Measurements from ENCODE around the gene TFRC.
"Not testable (repeated sequence)": the region's sequence is repeated elsewhere in the genome, so short reads cannot be mapped to it uniquely, and the experiment has no call there.

The TFRC gene

GRCh38 chr3:196016059-196016458 lies 65.8 kb downstream of the TFRC start:
- no peaks in the 10 kb centered on the region for H3K9me3 ChIP-seq (ENCODE audit: insufficient read depth, low read depth, low read length)
- H3K4me1 ChIP-seq (ENCODE audit: insufficient read depth, low read length), result no peaks in the 10 kb centered on the region
- H3K27ac ChIP-seq (ENCODE audit: low read depth, low read length), result no peak overlapping the region
- 100% methylated on average over 1 of the region's 1 CpG for WGBS
- H3K27me3 ChIP-seq (ENCODE audit: insufficient read depth, low read length), result no peaks in the 10 kb centered on the region
- no peak overlapping the region for H3K4me3 ChIP-seq (ENCODE audit: low read length)
- no peaks in the 10 kb centered on the region for H3K36me3 ChIP-seq (ENCODE audit: insufficient read depth, low read length)
- no peak overlapping the region for H3K9ac ChIP-seq (ENCODE audit: low read depth, low read length)

- H3K4me1 ChIP-seq (ENCODE audit: insufficient read depth, low read length), result no peaks in the 10 kb centered on the region
- H3K9ac ChIP-seq (ENCODE audit: low read depth, low read length), result no peak overlapping the region
- H3K4me3 ChIP-seq (ENCODE audit: low read length), result no peak overlapping the region
- 90% methylated on average over 14 of the region's 15 CpGs for WGBS
- H3K9me3 ChIP-seq (ENCODE audit: insufficient read depth, low read depth, low read length), result no peaks in the 10 kb centered on the region
- H3K27me3 ChIP-seq (ENCODE audit: insufficient read depth, low read length), result no peaks in the 10 kb centered on the region
- H3K36me3 ChIP-seq (ENCODE audit: insufficient read depth, low read length), result no peaks in the 10 kb centered on the region
- no peak overlapping the region for H3K27ac ChIP-seq (ENCODE audit: low read depth, low read length)
Observed at GRCh38 chr3:196013587-196014487, 68.1 kb downstream of the TFRC start.

- Histone ChIP-seq H3K9me3 (ENCODE audit: insufficient read depth, low read depth, low read length) (no peaks in the 10 kb centered on the region), H3K4me3 (ENCODE audit: low read length) (no peak overlapping the region), H3K27me3 (ENCODE audit: insufficient read depth, low read length) (no peaks in the 10 kb centered on the region), H3K27ac (ENCODE audit: low read depth, low read length) (no peak overlapping the region), H3K4me1 (ENCODE audit: insufficient read depth, low read length) (no peaks in the 10 kb centered on the region), H3K36me3 (ENCODE audit: insufficient read depth, low read length) (no peaks in the 10 kb centered on the region), H3K9ac (ENCODE audit: low read depth, low read length) (no peak overlapping the region)
- 94% methylated on average over 15 of the region's 15 CpGs for WGBS
Observed at GRCh38 chr3:196012941-196013476, 68.9 kb downstream of the TFRC start.

GRCh38 chr3:196012481-196012880 lies 69.4 kb downstream of the TFRC start:
- H3K36me3 ChIP-seq (ENCODE audit: insufficient read depth, low read length), result no peaks in the 10 kb centered on the region
- H3K4me1 ChIP-seq (ENCODE audit: insufficient read depth, low read length), result no peaks in the 10 kb centered on the region
- H3K27me3 ChIP-seq (ENCODE audit: insufficient read depth, low read length), result no peaks in the 10 kb centered on the region
- no peaks in the 10 kb centered on the region for H3K9me3 ChIP-seq (ENCODE audit: insufficient read depth, low read depth, low read length)
- no peak overlapping the region for H3K27ac ChIP-seq (ENCODE audit: low read depth, low read length)
- H3K9ac ChIP-seq (ENCODE audit: low read depth, low read length), result no peak overlapping the region
- WGBS, result 55% methylated on average over 2 of the region's 4 CpGs
- no peak overlapping the region for H3K4me3 ChIP-seq (ENCODE audit: low read length)

- Histone ChIP-seq H3K27ac (ENCODE audit: low read depth, low read length) (no peak overlapping the region), H3K36me3 (ENCODE audit: insufficient read depth, low read length) (no peaks in the 10 kb centered on the region), H3K9me3 (ENCODE audit: insufficient read depth, low read depth, low read length) (no peaks in the 10 kb centered on the region), H3K27me3 (ENCODE audit: insufficient read depth, low read length) (no peaks in the 10 kb centered on the region), H3K4me1 (ENCODE audit: insufficient read depth, low read length) (no peaks in the 10 kb centered on the region), H3K9ac (ENCODE audit: low read depth, low read length) (no peak overlapping the region), H3K4me3 (ENCODE audit: low read length) (no peak overlapping the region)
- 82% methylated on average over 5 of the region's 5 CpGs for WGBS
Observed at GRCh38 chr3:196009456-196009855, 72.4 kb downstream of the TFRC start.

- H3K36me3 ChIP-seq (ENCODE audit: insufficient read depth, low read length), result no peaks in the 10 kb centered on the region
- no peak overlapping the region for H3K4me3 ChIP-seq (ENCODE audit: low read length)
- H3K4me1 ChIP-seq (ENCODE audit: insufficient read depth, low read length), result no peaks in the 10 kb centered on the region
- WGBS, result 89% methylated on average over 9 of the region's 9 CpGs
- H3K27ac ChIP-seq (ENCODE audit: low read depth, low read length), result no peak overlapping the region
- no peaks in the 10 kb centered on the region for H3K9me3 ChIP-seq (ENCODE audit: insufficient read depth, low read depth, low read length)
- H3K27me3 ChIP-seq (ENCODE audit: insufficient read depth, low read length), result no peaks in the 10 kb centered on the region
- no peak overlapping the region for H3K9ac ChIP-seq (ENCODE audit: low read depth, low read length)
Observed at GRCh38 chr3:196008929-196009328, 73.0 kb downstream of the TFRC start.

GRCh38 chr3:196008387-196008786 lies 73.5 kb downstream of the TFRC start:
- Histone ChIP-seq H3K27ac (ENCODE audit: low read depth, low read length) (no peak overlapping the region), H3K9ac (ENCODE audit: low read depth, low read length) (no peak overlapping the region), H3K27me3 (ENCODE audit: insufficient read depth, low read length) (no peaks in the 10 kb centered on the region), H3K36me3 (ENCODE audit: insufficient read depth, low read length) (no peaks in the 10 kb centered on the region), H3K9me3 (ENCODE audit: insufficient read depth, low read depth, low read length) (no peaks in the 10 kb centered on the region; the same call in 1 of the 2 replicates), H3K4me1 (ENCODE audit: insufficient read depth, low read length) (no peaks in the 10 kb centered on the region), H3K4me3 (ENCODE audit: low read length) (no peak overlapping the region)
- WGBS, result 91% methylated on average over 16 of the region's 18 CpGs

- WGBS, result 95% methylated on average over 11 of the region's 11 CpGs
Observed at GRCh38 chr3:196007744-196008335, 74.0 kb downstream of the TFRC start.

GRCh38 chr3:196005338-196005737 lies 76.6 kb downstream of the TFRC start:
- H3K27me3 ChIP-seq (ENCODE audit: insufficient read depth, low read length); H3K9me3 ChIP-seq (ENCODE audit: insufficient read depth, low read depth, low read length); H3K4me1 ChIP-seq (ENCODE audit: insufficient read depth, low read length); H3K27ac ChIP-seq (ENCODE audit: low read depth, low read length); H3K36me3 ChIP-seq (ENCODE audit: insufficient read depth, low read length); H3K9ac ChIP-seq (ENCODE audit: low read depth, low read length); H3K4me3 ChIP-seq (ENCODE audit: low read length): not testable (repeated sequence)
- WGBS, result 89% methylated on average over 8 of the region's 10 CpGs

More at GRCh38 chr3:196007744-196008335, 74.0 kb downstream of the TFRC start:
- Histone ChIP-seq H3K9ac (ENCODE audit: low read depth, low read length) (no peak overlapping the region), H3K9me3 (ENCODE audit: insufficient read depth, low read depth, low read length) (no peaks in the 10 kb centered on the region; the same call in 1 of the 2 replicates), H3K27me3 (ENCODE audit: insufficient read depth, low read length) (no peaks in the 10 kb centered on the region), H3K4me3 (ENCODE audit: low read length) (no peak overlapping the region), H3K27ac (ENCODE audit: low read depth, low read length) (no peak overlapping the region), H3K36me3 (ENCODE audit: insufficient read depth, low read length) (no peaks in the 10 kb centered on the region), H3K4me1 (ENCODE audit: insufficient read depth, low read length) (no peaks in the 10 kb centered on the region)

GRCh38 chr3:196004359-196005052 lies 77.4 kb downstream of the TFRC start:
- not testable (repeated sequence) for H3K9ac ChIP-seq (ENCODE audit: low read depth, low read length); H3K27ac ChIP-seq (ENCODE audit: low read depth, low read length); H3K4me1 ChIP-seq (ENCODE audit: insufficient read depth, low read length); H3K36me3 ChIP-seq (ENCODE audit: insufficient read depth, low read length); H3K9me3 ChIP-seq (ENCODE audit: insufficient read depth, low read depth, low read length); H3K4me3 ChIP-seq (ENCODE audit: low read length); H3K27me3 ChIP-seq (ENCODE audit: insufficient read depth, low read length)
- 84% methylated on average over 17 of the region's 17 CpGs for WGBS

- Histone ChIP-seq H3K27me3 (ENCODE audit: insufficient read depth, low read length) (no peaks in the 10 kb centered on the region), H3K4me3 (ENCODE audit: low read length) (no peak overlapping the region), H3K36me3 (ENCODE audit: insufficient read depth, low read length) (no peaks in the 10 kb centered on the region), H3K9me3 (ENCODE audit: insufficient read depth, low read depth, low read length) (peaks cover 6% of the 10 kb centered on the region), H3K27ac (ENCODE audit: low read depth, low read length) (no peak overlapping the region), H3K9ac (ENCODE audit: low read depth, low read length) (no peak overlapping the region), H3K4me1 (ENCODE audit: insufficient read depth, low read length) (no peaks in the 10 kb centered on the region)
- WGBS, result 93% methylated on average over 12 of the region's 12 CpGs
Observed at GRCh38 chr3:196003611-196004010, 78.3 kb downstream of the TFRC start.

Measured in HUES64 (cell line).